GM23248 (cell line): ENCODE measurements around the gene MICOS13. TPM values are rescaled to one million over a fixed set of nuclear protein-coding genes. Genes with fewer than 3 reads are reported as not detected.

ENCODE experiments used
- DNase-seq: peaks from one replicate; pipeline ENCODE4 v3.0.0-alpha.2; 2015
- H2AFZ ChIP-seq: fragments of 200-600 bp; sonication (generic); 2 replicates; pipeline ENCODE4 v1.6.1; 2016; ENCODE audit warnings: antibody characterized with exemption
- H3F3A ChIP-seq: fragments of 200-600 bp; sonication (generic); 2 replicates; pipeline ENCODE4 v1.6.1; 2016; ENCODE audit warnings: mild to moderate bottlenecking, antibody characterized with exemption, mixed run types; ENCODE audit not compliant: insufficient read depth
- H3K27ac ChIP-seq: fragments of 200-600 bp; sonication (generic); 2 replicates; pipeline ENCODE4 v1.5.1; 2016; ENCODE audit warnings: mild to moderate bottlenecking
- H3K27me3 ChIP-seq: fragments of 200-600 bp; sonication (generic); replicated peaks from 2 replicates; pipeline ENCODE4 v1.6.1; 2016; ENCODE audit warnings: mild to moderate bottlenecking; ENCODE audit not compliant: insufficient read depth
- H3K36me3 ChIP-seq: fragments of 200-600 bp; sonication (generic); 2 replicates; pipeline ENCODE4 v1.6.1; 2016; ENCODE audit warnings: low read depth, mild to moderate bottlenecking
- H3K4me1 ChIP-seq: fragments of 200-600 bp; sonication (generic); 2 replicates; pipeline ENCODE4 v1.6.1; 2016; ENCODE audit warnings: mild to moderate bottlenecking; ENCODE audit not compliant: insufficient read depth
- H3K4me2 ChIP-seq: fragments of 200-600 bp; sonication (generic); one replicate; pipeline ENCODE4 v1.6.1; 2016; ENCODE audit warnings: mild to moderate bottlenecking; ENCODE audit not compliant: unreplicated experiment
- H3K4me3 ChIP-seq: fragments of 200-600 bp; sonication (generic); 2 replicates; pipeline ENCODE4 v1.5.1; 2016; ENCODE audit warnings: mild to moderate bottlenecking
- H3K79me2 ChIP-seq: fragments of 200-600 bp; sonication (generic); 2 replicates; pipeline ENCODE4 v1.6.1; 2016; ENCODE audit warnings: mild to moderate bottlenecking; ENCODE audit not compliant: insufficient read depth
- H3K9ac ChIP-seq: fragments of 200-600 bp; sonication (generic); 2 replicates; pipeline ENCODE4 v1.6.1; 2016; ENCODE audit warnings: mild to moderate bottlenecking
- H3K9me2 ChIP-seq: fragments of 200-600 bp; sonication (generic); 2 replicates; pipeline ENCODE4 v1.6.1; 2016; ENCODE audit warnings: mixed run types, mild to moderate bottlenecking, moderate library complexity; ENCODE audit not compliant: insufficient read depth
- H3K9me3 ChIP-seq: fragments of 200-600 bp; sonication (generic); one replicate; pipeline ENCODE4 v1.6.1; 2017; ENCODE audit warnings: low read depth
- H4K20me1 ChIP-seq: fragments of 200-600 bp; sonication (generic); 2 replicates; pipeline ENCODE4 v1.6.0; 2016; ENCODE audit not compliant: insufficient read depth
- EZH2 ChIP-seq: fragments of 200-600 bp; sonication (generic); IDR thresholded peaks from 2 replicates; pipeline ENCODE4 v1.6.1; 2018; ENCODE audit warnings: antibody characterized with exemption, mild to moderate bottlenecking; ENCODE audit not compliant: insufficient read depth, poor library complexity, severe bottlenecking
- EZH2phosphoT487 ChIP-seq: fragments of 200-600 bp; sonication (generic); IDR thresholded peaks from 2 replicates; pipeline ENCODE4 v1.6.1; 2018; ENCODE audit warnings: antibody characterized with exemption, moderate library complexity, mild to moderate bottlenecking, low read depth; ENCODE audit not compliant: insufficient read depth
- WGBS, 2 experiments: methylation state at CpG; one replicate each; pipeline ENCODE4 v1.1.6; 2015 to 2017; ENCODE audit warnings: low lambda C conversion rate in 2 of 2, low coverage in 1 of 2; ENCODE audit errors: missing lambda C conversion rate in 2 of 2; 5-methylcytosine and 5-hydroxymethylcytosine counted together
- in situ Hi-C: fragments of 300-500 bp; cut with MboI; formaldehyde crosslinking; loops from 2 replicates; pipeline ENCODE4 v1.15.0; 2020
- polyA plus RNA-seq: library from polyadenylated mRNA; unstranded; fragments of >200 nt; fragmentation: Nextera tagmentation; extraction: Ambion mirVana; gene quantifications from 2 replicates; pipeline ENCODE4 v1.2.1, GENCODE V29; 2016
- total RNA-seq: library from RNA; depleted of rRNA; stranded (reverse); fragments of >200 nt; shearing (Covaris generic); gene quantifications from 2 replicates; pipeline ENCODE4 v1.2.3, GENCODE V29; 2014

Gene MICOS13
- total and polyA plus RNA-seq, 2 experiments from 2014 or later, result 44.5 to 147 TPM

- no peak for TF ChIP-seq EZH2
- no peak for TF ChIP-seq EZH2phosphoT487
- peaks cover 36% of the 10 kb centered on the region for H3K79me2 ChIP-seq
- no peaks in the 10 kb centered on the region for H3K9me2 ChIP-seq
- H3K27ac ChIP-seq, result no peak overlapping the region
- peaks cover 4% of the 10 kb centered on the region; the same call in 1 of the 2 replicates for H4K20me1 ChIP-seq
- no peak overlapping the region for H3K4me3 ChIP-seq
- H3K9ac ChIP-seq, result no peak overlapping the region
- WGBS, 2 experiments, result 79 to 89% methylated on average over 27 to 29 of the region's 30 CpGs
- in situ Hi-C loops, result no loop called here
- no peak overlapping the region for H3K4me2 ChIP-seq
- DNase-seq, result no peak
- no peaks in the 10 kb centered on the region for H3K4me1 ChIP-seq
- H3K9me3 ChIP-seq, result no peaks in the 10 kb centered on the region
- peaks cover 15% of the 10 kb centered on the region for H3F3A ChIP-seq
- H3K27me3 ChIP-seq, result no peaks in the 10 kb centered on the region
- H2AFZ ChIP-seq, result no peak overlapping the region
- peaks cover 30% of the 10 kb centered on the region; the same call in 1 of the 2 replicates for H3K36me3 ChIP-seq
Measured at GRCh38 chr19:5697890-5698634, 17.7 kb upstream of the MICOS13 start.

- Histone ChIP-seq H4K20me1 (peaks cover 9% of the 10 kb centered on the region; the same call in 1 of the 2 replicates), H3K27ac (no peak overlapping the region)
- no peak for DNase-seq
Measured at GRCh38 chr19:5697022-5697889, 16.9 kb upstream of the MICOS13 start.

GRCh38 chr19:5696196-5697021 lies 16.1 kb upstream of the MICOS13 start:
- Histone ChIP-seq H4K20me1 (peaks cover 9% of the 10 kb centered on the region; the same call in 1 of the 2 replicates), H3F3A (peaks cover 25% of the 10 kb centered on the region), H3K4me3 (no peak overlapping the region), H3K4me2 (no peak overlapping the region), H3K9me2 (no peaks in the 10 kb centered on the region), H3K27ac (no peak overlapping the region), H3K9ac (no peak overlapping the region), H3K79me2 (peaks cover 53% of the 10 kb centered on the region), H2AFZ (no peak overlapping the region), H3K36me3 (peaks cover 34% of the 10 kb centered on the region; the same call in 1 of the 2 replicates), H3K9me3 (no peaks in the 10 kb centered on the region), H3K4me1 (no peaks in the 10 kb centered on the region), H3K27me3 (no peaks in the 10 kb centered on the region)
- TF ChIP-seq EZH2, result no peak
- no peak for TF ChIP-seq EZH2phosphoT487
- in situ Hi-C loops, result no loop called here
- no peak for DNase-seq
- 89 to 92% methylated on average over 33 to 40 of the region's 42 CpGs for WGBS, 2 experiments

More at GRCh38 chr19:5697022-5697889, 16.9 kb upstream of the MICOS13 start:
- H3K4me1 ChIP-seq, result no peaks in the 10 kb centered on the region
- no peak for TF ChIP-seq EZH2
- no peak for TF ChIP-seq EZH2phosphoT487
- in situ Hi-C loops, result no loop called here
- H3K9me2 ChIP-seq, result no peaks in the 10 kb centered on the region
- 84 to 86% methylated on average over 20 to 25 of the region's 25 CpGs for WGBS, 2 experiments
- peaks cover 44% of the 10 kb centered on the region for H3K79me2 ChIP-seq
- H3K36me3 ChIP-seq, result peaks cover 34% of the 10 kb centered on the region; the same call in 1 of the 2 replicates
- no peaks in the 10 kb centered on the region for H3K27me3 ChIP-seq
- H3F3A ChIP-seq, result peaks cover 24% of the 10 kb centered on the region
- H3K4me3 ChIP-seq, result no peak overlapping the region
- no peak overlapping the region for H2AFZ ChIP-seq
- no peak overlapping the region for H3K9ac ChIP-seq
- H3K4me2 ChIP-seq, result no peak overlapping the region
- no peaks in the 10 kb centered on the region for H3K9me3 ChIP-seq
